Left colon (tissue), 2 donors: ENCODE data around the gene C19orf67. TPM values are rescaled to one million over a fixed set of nuclear protein-coding genes. Genes with fewer than 3 reads are reported as not detected.
"Not testable (repeated sequence)": the region's sequence is repeated elsewhere in the genome, so short reads cannot be mapped to it uniquely, and the experiment has no call there.

Experiments used
- ATAC-seq: fragments of 200-7000 bp; cut with Tn5 transposase; one replicate; pipeline ENCODE4 v1.9.1; 2020; ENCODE audit warnings: mild to moderate bottlenecking, moderate library complexity
- DNase-seq, 2 donors: peaks; one replicate each; pipeline ENCODE4 v3.0.0-alpha.2; 2020
- intact Hi-C, 2 donors: fragments of 100-400 bp; cut with DNase I in 1 of 2; cut with micrococcal nuclease in 1 of 2; formaldehyde crosslinking; loops; one replicate each; pipeline versions ENCODE4 v1.11.2 to v1.14.0; 2022; cut with DNase I, micrococcal nuclease
- total RNA-seq, 2 donors: library from RNA; stranded (reverse); fragmentation: NEBNext Ultra II Directional; extraction: Animal tissue kit (Norgen Biotek cat#: 25700); gene quantifications; one replicate each; pipeline ENCODE4 v1.2.1, GENCODE V29; 2021
- donor health status: DM: no; HTN: no; CAD: no.
- donor health status: DM: yes; HTN: yes; CAD: no.

The C19orf67 gene
- total RNA-seq, 2 donors from 2014 or later, result 0.42 TPM; not detected in 1

DNA sequence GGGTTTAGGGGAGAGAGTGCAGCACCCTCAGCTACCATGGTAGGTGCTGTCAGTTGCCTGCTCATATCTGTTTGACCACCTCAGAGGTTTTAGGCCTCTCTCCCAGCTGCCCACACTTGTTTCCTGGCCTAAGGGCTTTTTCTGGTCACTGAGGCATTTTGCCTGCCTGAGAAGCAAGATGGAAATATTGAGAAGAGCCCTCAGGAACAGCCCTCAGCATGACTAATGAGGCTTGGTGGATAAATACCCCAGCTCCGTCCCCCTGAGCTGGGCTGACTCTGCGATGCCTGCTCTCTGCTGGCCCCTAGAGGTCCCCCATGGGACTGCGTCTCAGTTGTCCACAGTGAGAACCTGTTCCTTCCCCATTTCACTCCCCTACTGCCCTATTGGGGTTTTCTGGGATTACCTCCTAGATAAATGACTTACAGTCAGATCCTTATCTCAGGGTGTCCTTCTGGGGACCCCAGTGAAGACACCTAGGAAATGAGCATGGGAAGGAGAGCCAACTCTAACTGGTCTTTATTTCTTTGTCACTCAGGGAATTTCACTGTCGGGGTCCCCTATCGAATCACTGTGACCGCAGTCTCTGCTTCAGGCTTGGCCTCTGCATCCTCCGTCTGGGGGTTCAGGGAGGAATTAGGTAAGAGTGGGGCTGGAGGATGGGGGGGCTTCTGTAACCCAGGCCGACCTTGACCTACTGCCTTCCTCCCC lies 37.0 kb downstream of the C19orf67 start:
- ATAC-seq (peak; percentile 60), DNase-seq (peak in 1 of 2 donors; percentile 70)
- intact Hi-C loops, result no loop called here

DNA sequence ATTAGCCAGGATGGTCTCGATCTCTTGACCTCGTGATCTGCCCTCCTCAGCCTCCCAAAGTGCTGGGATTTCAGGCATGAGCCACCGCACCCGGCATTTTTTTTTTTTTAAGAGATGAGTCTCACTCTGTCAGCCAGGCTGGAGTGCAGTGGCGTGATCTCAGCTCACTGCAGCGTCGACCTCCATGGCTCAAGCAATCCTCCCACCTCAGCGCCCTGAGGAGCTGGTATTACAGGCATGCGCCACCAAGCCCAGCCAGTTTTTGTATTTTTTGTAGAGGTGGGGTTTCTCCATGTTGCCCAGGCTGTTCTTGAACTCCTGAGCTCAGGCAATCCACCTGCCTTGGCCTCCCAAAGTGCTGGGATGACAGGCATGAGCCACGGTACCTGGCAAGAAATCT lies 37.7 kb downstream of the C19orf67 start:
- intact Hi-C loops, DNase-seq, ATAC-seq: not testable (repeated sequence)

DNA sequence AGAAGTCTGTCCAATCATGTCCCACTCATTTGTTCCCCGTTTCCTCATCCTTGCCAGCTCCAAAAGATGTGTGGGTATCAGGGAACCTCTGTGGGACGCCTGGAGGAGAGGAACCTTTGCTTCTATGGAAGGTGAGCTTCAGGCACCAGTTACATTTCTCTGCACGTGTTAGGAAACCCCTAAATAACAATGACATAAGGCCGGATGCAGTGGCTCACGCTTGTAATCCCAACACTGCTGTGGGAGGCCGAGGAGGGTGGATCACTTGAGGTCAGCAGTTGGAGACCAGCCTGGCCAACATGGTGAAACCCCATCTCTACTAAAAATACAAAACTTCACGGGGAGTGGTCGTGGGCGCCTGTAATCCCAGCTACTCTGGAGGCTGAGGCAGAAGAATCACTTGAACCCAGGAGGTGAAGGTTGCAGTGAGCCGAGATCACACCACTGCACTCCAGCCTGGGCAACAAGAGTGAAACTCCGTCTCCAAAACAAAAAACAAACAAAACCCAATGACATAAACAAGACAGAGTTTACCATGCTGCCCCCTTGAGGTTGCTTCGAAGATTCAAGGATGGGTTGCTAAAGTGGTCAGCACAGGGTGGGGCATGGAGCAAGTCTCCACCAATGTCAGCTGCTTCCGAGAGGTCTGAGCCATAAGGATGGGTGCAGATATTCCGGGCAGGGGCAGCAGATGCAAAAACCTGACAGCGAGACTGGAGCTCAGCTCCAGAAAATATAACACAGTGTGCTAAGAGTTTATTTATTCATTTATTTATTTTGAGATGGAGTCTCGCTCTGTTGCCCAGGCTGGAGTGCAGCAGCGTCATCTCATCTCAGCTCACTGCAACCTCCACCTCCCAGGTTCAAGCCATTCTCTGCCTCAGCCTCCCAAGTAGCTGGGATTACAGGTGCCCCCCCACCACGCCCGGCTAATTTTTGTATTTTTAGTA lies 42.6 kb downstream of the C19orf67 start:
- DNase-seq (peak in 1 of 2 donors; percentile 37), ATAC-seq (peak; percentile 54)
- intact Hi-C loops, result not testable (repeated sequence)

DNA sequence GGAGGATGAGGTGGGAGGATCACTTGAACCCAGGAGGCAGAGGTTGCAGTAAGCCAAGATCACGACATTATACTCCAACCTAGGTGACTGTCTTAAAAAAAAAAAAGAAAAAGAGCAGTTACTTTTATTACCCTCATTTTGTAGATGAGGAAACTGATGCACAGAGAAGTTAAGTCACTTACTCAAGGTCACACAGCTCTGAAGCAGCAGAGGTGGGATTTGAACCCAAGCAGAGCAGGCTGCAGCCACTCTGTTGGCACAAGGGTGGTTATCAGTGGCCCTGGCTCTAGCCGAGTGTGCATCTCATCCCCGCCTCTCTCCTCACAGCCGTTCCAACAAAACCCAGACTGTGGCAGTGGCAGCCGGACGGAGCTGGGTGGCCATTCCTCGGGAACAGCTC lies 46.4 kb downstream of the C19orf67 start:
- ATAC-seq (no peak), DNase-seq (no peak)
- intact Hi-C loops, result no loop called here

DNA sequence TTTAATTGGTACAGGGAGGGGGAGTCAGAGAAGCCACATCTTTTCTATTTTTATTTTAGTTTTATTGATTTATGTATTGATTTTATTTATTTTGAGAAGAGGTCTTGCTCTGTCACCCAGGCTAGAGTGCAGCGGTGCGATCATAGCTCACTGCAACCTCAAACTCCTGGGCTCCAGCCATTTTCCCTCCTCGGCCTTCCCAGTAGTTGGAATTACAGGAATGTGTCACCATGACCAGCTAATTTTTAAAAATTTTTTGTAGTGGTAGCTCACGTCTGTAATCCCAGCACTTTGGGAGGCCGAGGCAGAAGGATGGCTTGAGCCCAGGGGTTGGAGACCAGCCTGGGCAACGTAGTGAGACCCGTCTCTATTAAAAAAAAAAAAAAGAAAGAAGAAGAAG lies 49.9 kb downstream of the C19orf67 start:
- DNase-seq, result no peak
- intact Hi-C loops, result no loop called here
- ATAC-seq, result no peak

DNA sequence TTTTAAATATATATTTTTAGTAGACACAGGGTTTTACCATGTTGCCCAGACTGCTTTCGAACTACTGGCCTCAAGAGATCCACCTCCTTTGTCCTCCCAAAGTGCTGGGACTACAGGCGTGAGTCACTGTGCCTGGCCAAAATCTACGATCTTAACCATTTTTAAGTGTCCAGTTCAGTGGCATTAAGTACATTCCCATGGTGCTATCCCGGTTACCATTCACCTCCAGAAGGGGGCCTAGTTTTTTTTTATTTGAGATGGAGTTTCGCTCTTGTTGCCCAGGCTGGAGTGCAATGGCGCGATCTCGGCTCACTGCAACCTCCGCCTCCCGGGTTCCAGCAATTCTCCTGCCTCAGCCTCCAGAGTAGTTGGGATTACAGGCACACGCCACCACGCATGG lies 50.4 kb downstream of the C19orf67 start:
- ATAC-seq, DNase-seq, intact Hi-C loops: not testable (repeated sequence)

DNA sequence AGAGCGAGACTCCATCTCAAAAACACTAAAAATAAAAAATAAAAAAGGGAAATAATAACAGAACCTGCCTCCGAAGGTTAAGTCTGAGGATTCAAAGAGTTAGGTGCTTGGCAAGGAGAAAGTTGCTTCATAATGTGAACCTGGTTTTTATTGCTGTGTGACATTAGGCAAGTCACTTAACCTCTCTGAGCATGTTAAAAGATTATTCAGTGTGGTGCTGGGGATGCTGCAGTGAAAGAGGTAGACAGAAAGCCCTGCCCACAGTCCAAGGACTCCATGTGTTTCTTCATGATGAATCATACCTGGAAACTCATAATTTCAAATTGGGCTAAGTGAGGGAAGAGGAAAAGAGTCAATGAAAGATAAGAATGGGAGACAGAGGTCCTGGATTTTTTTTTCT lies 51.6 kb downstream of the C19orf67 start:
- intact Hi-C loops, result no loop called here

DNA sequence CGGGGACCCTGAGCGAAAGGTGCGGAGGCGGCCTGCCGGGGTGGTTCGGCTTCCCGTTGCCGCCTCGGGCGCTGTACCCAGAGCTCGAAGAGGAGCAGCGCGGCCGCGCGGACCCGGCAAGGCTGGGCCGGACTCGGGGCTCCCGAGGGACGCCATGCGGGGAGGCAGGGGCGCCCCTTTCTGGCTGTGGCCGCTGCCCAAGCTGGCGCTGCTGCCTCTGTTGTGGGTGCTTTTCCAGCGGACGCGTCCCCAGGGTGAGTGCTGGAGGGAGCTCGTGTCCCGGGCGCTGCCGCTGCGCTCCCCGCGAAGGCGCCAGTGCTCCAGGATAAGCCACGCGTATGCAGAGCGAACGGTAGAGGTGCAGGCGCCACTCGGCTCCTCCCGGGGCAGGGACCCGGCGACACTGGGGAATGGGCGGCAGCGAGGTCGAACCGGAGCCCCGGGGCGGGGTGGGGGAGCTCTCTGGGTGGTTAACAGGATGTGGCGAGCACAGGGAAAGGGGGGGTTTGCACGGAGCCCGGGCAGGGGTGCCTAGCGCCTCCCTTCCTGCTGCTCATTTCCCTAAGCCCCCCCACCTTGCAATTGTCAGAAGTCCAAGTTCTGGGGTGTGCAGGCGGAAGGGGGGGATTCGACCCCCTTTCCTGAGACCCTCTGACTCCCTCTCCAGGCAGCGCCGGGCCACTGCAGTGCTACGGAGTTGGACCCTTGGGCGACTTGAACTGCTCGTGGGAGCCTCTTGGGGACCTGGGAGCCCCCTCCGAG lies 53.7 kb downstream of the C19orf67 start, which contains the start of gene IL27RA:
TSS of gene IL27RA (plus strand) at position 44 of the 762 bp plus-strand sequence. CDS start at position 155, 111 bp downstream.
- intact Hi-C loops, result no loop called here
- ATAC-seq (peak; percentile 86), DNase-seq (peak; percentile 44 to 76)

More for the DNA sequence above, 51.6 kb downstream of the C19orf67 start:
- ATAC-seq (no peak), DNase-seq (no peak)

Other genes with a start within 250 kb of the C19orf67 start
- under 1 TPM in 1 of 2 donors, not detected in 1; 0.56 TPM for gene NANOS3, start 208.6 kb downstream of the C19orf67 start, total RNA-seq
- gene BRME1, start 179.7 kb downstream of the C19orf67 start, total RNA-seq, result 1 to 10 TPM; 7.9 to 9.1 TPM
- gene CC2D1A, start 179.6 kb downstream of the C19orf67 start, total RNA-seq, result 100 to 1,000 TPM in 1 of 2 donors, 10 to 100 TPM in 1; 90.8 to 132 TPM
- gene PODNL1, start 147.4 kb downstream of the C19orf67 start, total RNA-seq, result 1 to 10 TPM; 2.7 to 5.3 TPM
- gene DCAF15, start 133.3 kb downstream of the C19orf67 start, total RNA-seq, result 10 to 100 TPM; 30.5 to 33.9 TPM
- 10 to 100 TPM; 11.6 to 12.0 TPM for gene RFX1, start 79.5 kb downstream of the C19orf67 start, total RNA-seq
- not detected for gene RLN3, start 57.6 kb downstream of the C19orf67 start, total RNA-seq
- gene IL27RA, start 54.0 kb downstream of the C19orf67 start, total RNA-seq, result 1 to 10 TPM; 1.9 to 3.6 TPM
- under 1 TPM; 0.59 to 0.79 TPM for gene PALM3, start 23.7 kb downstream of the C19orf67 start, total RNA-seq
- gene MISP3, start 13.0 kb downstream of the C19orf67 start, total RNA-seq, result 10 to 100 TPM; 32.9 to 40.3 TPM
- 10 to 100 TPM; 45.8 to 51.5 TPM for gene SAMD1, start 5.0 kb upstream of the C19orf67 start, total RNA-seq
- 10 to 100 TPM; 78.8 to 80.1 TPM for gene PRKACA, start 32.0 kb upstream of the C19orf67 start, total RNA-seq
- 10 to 100 TPM in 1 of 2 donors, 1 to 10 TPM in 1; 6.5 to 12.5 TPM for gene ASF1B, start 50.8 kb upstream of the C19orf67 start, total RNA-seq
- 10 to 100 TPM; 34.6 to 55.9 TPM for gene ADGRL1, start 120.4 kb upstream of the C19orf67 start, total RNA-seq